NCI-H1694 (cell line): ENCODE results near the gene VPS45.
"Not testable (repeated sequence)": the region's sequence is repeated elsewhere in the genome, so short reads cannot be mapped to it uniquely, and the experiment has no call there.

Experiments used
- DNase-seq: peaks from one replicate; lab custom pipeline; 2025; lab: John Stamatoyannopoulos, UW

The VPS45 gene

GRCh38 chr1:150160964-150161621 lies 93.5 kb downstream of the VPS45 start:
- DNase-seq = no peak

GRCh38 chr1:150161747-150162581 lies 94.4 kb downstream of the VPS45 start:
- no peak for DNase-seq

GRCh38 chr1:150162582-150162861 lies 94.9 kb downstream of the VPS45 start:
- no peak for DNase-seq

GRCh38 chr1:150162862-150163706 lies 95.5 kb downstream of the VPS45 start:
- DNase-seq = no peak

GRCh38 chr1:150164224-150164623 lies 96.6 kb downstream of the VPS45 start:
- DNase-seq = no peak

GRCh38 chr1:150164779-150165178 lies 97.2 kb downstream of the VPS45 start:
- no peak for DNase-seq

GRCh38 chr1:150165622-150166612 lies 98.3 kb downstream of the VPS45 start:
- peak; percentile 78 for DNase-seq

- DNase-seq = peak; percentile 30
Measured at GRCh38 chr1:150168960-150169601, 101.5 kb downstream of the VPS45 start.

- no peak for DNase-seq
Measured at GRCh38 chr1:150171801-150172200, 104.2 kb downstream of the VPS45 start.

GRCh38 chr1:150173141-150173585 lies 105.6 kb downstream of the VPS45 start:
- DNase-seq = no peak

GRCh38 chr1:150176593-150176992 lies 109.0 kb downstream of the VPS45 start:
- no peak for DNase-seq

- no peak for DNase-seq
Measured at GRCh38 chr1:150178548-150178947, 111.0 kb downstream of the VPS45 start.

- DNase-seq = no peak
Measured at GRCh38 chr1:150179867-150180266, 112.3 kb downstream of the VPS45 start.

GRCh38 chr1:150180474-150180873 lies 112.9 kb downstream of the VPS45 start:
- no peak for DNase-seq

GRCh38 chr1:150182247-150182646 lies 114.7 kb downstream of the VPS45 start:
- DNase-seq = no peak

GRCh38 chr1:150183061-150183460 lies 115.5 kb downstream of the VPS45 start:
- no peak for DNase-seq

GRCh38 chr1:150185481-150185880 lies 117.9 kb downstream of the VPS45 start:
- DNase-seq = no peak

- not testable (repeated sequence) for DNase-seq
Measured at GRCh38 chr1:150186438-150186788, 118.8 kb downstream of the VPS45 start.

- DNase-seq = peak; percentile 76
Measured at GRCh38 chr1:150186789-150187559, 119.4 kb downstream of the VPS45 start.

- no peak for DNase-seq
Measured at GRCh38 chr1:150187560-150187931, 120.0 kb downstream of the VPS45 start.
